H9 (cell line): ENCODE measurements around the gene PSAPL1. TPM values are rescaled to one million over a fixed set of nuclear protein-coding genes. Genes with fewer than 3 reads are reported as not detected.

ENCODE experiments used
- DNase-seq: peaks from one replicate; pipeline ENCODE4 v3.0.0-alpha.2; 2017
- H2AFZ ChIP-seq: one replicate; pipeline ENCODE4 v1.6.1; 2013; ENCODE audit warnings: mild to moderate bottlenecking, low read length, control low read depth, moderate library complexity
- H2AK5ac ChIP-seq: 2 replicates; pipeline ENCODE4 v1.6.1; 2013; ENCODE audit warnings: low read length, control low read depth, mixed read lengths; ENCODE audit not compliant: insufficient read length
- H2BK120ac ChIP-seq: one replicate; pipeline ENCODE4 v1.6.1; 2013; ENCODE audit warnings: low read depth, mild to moderate bottlenecking, low read length, control low read depth, inconsistent platforms; ENCODE audit not compliant: poor library complexity, severe bottlenecking
- H2BK12ac ChIP-seq: 2 replicates; pipeline ENCODE4 v1.6.1; 2013; ENCODE audit warnings: low read length, control low read depth, mixed read lengths, low read depth; ENCODE audit not compliant: insufficient read length
- H2BK15ac ChIP-seq: 2 replicates; pipeline ENCODE4 v1.6.1; 2013; ENCODE audit warnings: low read depth, low read length, control low read depth
- H2BK20ac ChIP-seq: one replicate; pipeline ENCODE4 v1.6.1; 2013; ENCODE audit warnings: low read depth, mild to moderate bottlenecking, low read length, control low read depth, inconsistent platforms; ENCODE audit not compliant: poor library complexity, severe bottlenecking
- H2BK5ac ChIP-seq: 2 replicates; pipeline ENCODE4 v1.6.1; 2013; ENCODE audit warnings: low read length, control low read depth, mixed read lengths; ENCODE audit not compliant: insufficient read length
- H3K14ac ChIP-seq: 2 replicates; pipeline ENCODE4 v1.6.1; 2013; ENCODE audit warnings: low read length, control low read depth; ENCODE audit not compliant: insufficient read depth
- H3K18ac ChIP-seq: 2 replicates; pipeline ENCODE4 v1.6.1; 2013; ENCODE audit warnings: low read depth, mild to moderate bottlenecking, mixed read lengths, low read length, control low read depth; ENCODE audit not compliant: insufficient read length
- H3K23ac ChIP-seq: 2 replicates; pipeline ENCODE4 v1.6.1; 2013; ENCODE audit warnings: low read length, control low read depth, mixed read lengths, low read depth; ENCODE audit not compliant: insufficient read length
- H3K23me2 ChIP-seq: 2 replicates; pipeline ENCODE4 v1.6.1; 2013; ENCODE audit warnings: low read depth, mild to moderate bottlenecking, mixed read lengths, low read length, control low read depth; ENCODE audit not compliant: insufficient read length, poor library complexity, severe bottlenecking
- H3K27ac ChIP-seq: 2 replicates; pipeline ENCODE4 v1.5.1; 2013; ENCODE audit warnings: low read length, control low read depth, mixed read lengths, low read depth; ENCODE audit not compliant: insufficient read length
- H3K27me3 ChIP-seq: 2 replicates; pipeline ENCODE4 v1.6.1; 2013; ENCODE audit warnings: low read length, control low read depth, inconsistent platforms; ENCODE audit not compliant: insufficient read depth
- H3K4ac ChIP-seq: 2 replicates; pipeline ENCODE4 v1.6.1; 2013; ENCODE audit warnings: low read depth, mild to moderate bottlenecking, control low read depth, inconsistent platforms, low read length, moderate library complexity
- H3K4me1 ChIP-seq: 2 replicates; pipeline ENCODE4 v1.6.1; 2013; ENCODE audit warnings: low read length, control low read depth, inconsistent platforms; ENCODE audit not compliant: insufficient read depth
- H3K4me2 ChIP-seq: 2 replicates; pipeline ENCODE4 v1.6.1; 2013; ENCODE audit warnings: low read length, control low read depth, mixed read lengths; ENCODE audit not compliant: insufficient read length, insufficient read depth
- H3K56ac ChIP-seq: 2 replicates; pipeline ENCODE4 v1.6.1; 2013; ENCODE audit warnings: low read depth, mild to moderate bottlenecking, mixed read lengths, low read length, control low read depth; ENCODE audit not compliant: insufficient read length
- H3K79me1 ChIP-seq: 2 replicates; pipeline ENCODE4 v1.6.1; 2013; ENCODE audit warnings: low read depth, mild to moderate bottlenecking, moderate library complexity, low read length, control low read depth, inconsistent platforms; ENCODE audit not compliant: insufficient read depth, poor library complexity, severe bottlenecking
- H3K79me2 ChIP-seq: 2 replicates; pipeline ENCODE4 v1.6.1; 2013; ENCODE audit warnings: low read length, control low read depth, inconsistent platforms; ENCODE audit not compliant: insufficient read depth
- H3K9ac ChIP-seq: 2 replicates; pipeline ENCODE4 v1.6.1; 2013; ENCODE audit warnings: low read length, control low read depth, mixed read lengths; ENCODE audit not compliant: insufficient read length; ENCODE audit errors: extremely low read depth
- H3K9me3 ChIP-seq: one replicate; pipeline ENCODE4 v1.6.1; 2013; ENCODE audit warnings: low read depth, low read length, inconsistent platforms; ENCODE audit not compliant: control insufficient read depth
- H3T11ph ChIP-seq: one replicate; pipeline ENCODE4 v1.6.1; 2013; ENCODE audit warnings: mild to moderate bottlenecking, low read length, control low read depth, inconsistent platforms
- H4K20me1 ChIP-seq: one replicate; pipeline ENCODE4 v1.6.1; 2013; ENCODE audit not compliant: control insufficient read depth, insufficient read length, insufficient read depth
- H4K5ac ChIP-seq: 2 replicates; pipeline ENCODE4 v1.6.1; 2013; ENCODE audit warnings: low read depth, mild to moderate bottlenecking, mixed read lengths, low read length, control low read depth; ENCODE audit not compliant: insufficient read length
- H4K8ac ChIP-seq: replicated peaks from 2 replicates; pipeline ENCODE4 v1.6.1; 2013; ENCODE audit warnings: low read length, control low read depth, mixed read lengths, low read depth; ENCODE audit not compliant: insufficient read length
- H4K91ac ChIP-seq: 2 replicates; pipeline ENCODE4 v1.6.1; 2013; ENCODE audit warnings: low read depth, mild to moderate bottlenecking, moderate library complexity, mixed read lengths, low read length, control low read depth; ENCODE audit not compliant: insufficient read length
- H3K27ac Mint-ChIP-seq, 3 experiments: 2 replicates in 2 of 3; 3 replicates in 1 of 3; pipeline ENCODE4 v1.8.0; 2020 to 2021; ENCODE audit warnings: mixed read lengths in 3 of 3, mild to moderate bottlenecking in 1 of 3, moderate library complexity in 1 of 3
- H3K27me3 Mint-ChIP-seq: 2 replicates; pipeline ENCODE4 v1.8.0; 2021; ENCODE audit warnings: low read depth, mild to moderate bottlenecking, moderate library complexity, mixed read lengths
- H3K36me3 Mint-ChIP-seq, 3 experiments: 2 replicates in 2 of 3; 3 replicates in 1 of 3; pipeline ENCODE4 v1.8.0; 2020 to 2021; ENCODE audit warnings: low read depth in 3 of 3, mixed read lengths in 3 of 3; ENCODE audit not compliant: insufficient read depth in 1 of 3
- H3K4me1 Mint-ChIP-seq, 2 experiments: 2 replicates each; pipeline ENCODE4 v1.8.0; 2020; ENCODE audit warnings: mixed read lengths in 2 of 2
- H3K4me3 Mint-ChIP-seq, 2 experiments: 2 replicates in 1 of 2; 3 replicates in 1 of 2; pipeline ENCODE4 v1.8.0; 2020 to 2021; ENCODE audit warnings: mild to moderate bottlenecking in 2 of 2, mixed read lengths in 2 of 2, moderate library complexity in 1 of 2
- H3K9me3 Mint-ChIP-seq, 2 experiments: 2 replicates in 1 of 2; 3 replicates in 1 of 2; pipeline ENCODE4 v1.8.0; 2020; ENCODE audit warnings: mild to moderate bottlenecking in 2 of 2, mixed read lengths in 2 of 2, moderate library complexity in 1 of 2
- WGBS: extraction: QIAGEN DNeasy Blood & Tissue Kit; methylation state at CpG from one replicate; pipeline ENCODE4 v1.1.7; 2013; ENCODE audit warnings: missing lambda C conversion rate, low lambda C conversion rate, mixed read lengths; ENCODE audit not compliant: insufficient read length; ENCODE audit errors: extremely low coverage; 5-methylcytosine and 5-hydroxymethylcytosine counted together
- total RNA-seq: library from RNA; stranded (reverse); gene quantifications from 2 replicates; pipeline ENCODE4 v1.2.1, GENCODE V29; 2021
- TF ChIP-seq, protein P1 (sequence below): fragments of 200-600 bp; sonication (generic); conservative IDR thresholded peaks from 3 replicates; pipeline ENCODE4 v1.8.0; 2021; ENCODE audit warnings: antibody characterized with exemption, mild to moderate bottlenecking

The PSAPL1 gene
- total RNA-seq, 1 experiment from 2014 or later: 0.04 TPM

- Histone ChIP-seq H4K20me1 (no peaks in the 10 kb centered on the region), H3K14ac (no peak overlapping the region), H3K56ac (no peak overlapping the region), H3K9me3 (no peaks in the 10 kb centered on the region), H3K4me1 (no peaks in the 10 kb centered on the region), H2BK12ac (no peak overlapping the region), H2BK120ac (no peak overlapping the region), H3K27ac (no peak overlapping the region), H2AK5ac (no peak overlapping the region), H3K23ac (no peak overlapping the region), H2AFZ (no peak overlapping the region), H3T11ph (no peak overlapping the region), H3K23me2 (peaks cover 3% of the 10 kb centered on the region), H3K4ac (no peak overlapping the region), H4K91ac (no peak overlapping the region), H3K18ac (no peak overlapping the region), H4K5ac (no peak overlapping the region), H2BK15ac (no peak overlapping the region), H3K79me2 (no peaks in the 10 kb centered on the region), H3K9ac (no peak overlapping the region), H2BK5ac (no peak overlapping the region), H3K79me1 (no peaks in the 10 kb centered on the region), H2BK20ac (no peak overlapping the region), H3K27me3 (peaks cover 22% of the 10 kb centered on the region), H3K4me2 (no peak overlapping the region), H4K8ac (no peak overlapping the region)
- peaks cover 74% of the 10 kb centered on the region for H3K27me3 Mint-ChIP-seq
- no peak overlapping the region for H3K27ac Mint-ChIP-seq
- no peak overlapping the region; a peak in 1 of 5 replicates for H3K4me3 Mint-ChIP-seq
- TF ChIP-seq, protein P1, sequence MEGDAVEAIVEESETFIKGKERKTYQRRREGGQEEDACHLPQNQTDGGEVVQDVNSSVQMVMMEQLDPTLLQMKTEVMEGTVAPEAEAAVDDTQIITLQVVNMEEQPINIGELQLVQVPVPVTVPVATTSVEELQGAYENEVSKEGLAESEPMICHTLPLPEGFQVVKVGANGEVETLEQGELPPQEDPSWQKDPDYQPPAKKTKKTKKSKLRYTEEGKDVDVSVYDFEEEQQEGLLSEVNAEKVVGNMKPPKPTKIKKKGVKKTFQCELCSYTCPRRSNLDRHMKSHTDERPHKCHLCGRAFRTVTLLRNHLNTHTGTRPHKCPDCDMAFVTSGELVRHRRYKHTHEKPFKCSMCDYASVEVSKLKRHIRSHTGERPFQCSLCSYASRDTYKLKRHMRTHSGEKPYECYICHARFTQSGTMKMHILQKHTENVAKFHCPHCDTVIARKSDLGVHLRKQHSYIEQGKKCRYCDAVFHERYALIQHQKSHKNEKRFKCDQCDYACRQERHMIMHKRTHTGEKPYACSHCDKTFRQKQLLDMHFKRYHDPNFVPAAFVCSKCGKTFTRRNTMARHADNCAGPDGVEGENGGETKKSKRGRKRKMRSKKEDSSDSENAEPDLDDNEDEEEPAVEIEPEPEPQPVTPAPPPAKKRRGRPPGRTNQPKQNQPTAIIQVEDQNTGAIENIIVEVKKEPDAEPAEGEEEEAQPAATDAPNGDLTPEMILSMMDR: no peak
- H3K4me1 Mint-ChIP-seq: peaks cover 34 to 40% of the 10 kb centered on the region in 2 experiments
- peaks cover 8 to 17% of the 10 kb centered on the region in 2 experiments for H3K9me3 Mint-ChIP-seq
- DNase-seq: peak; percentile 14
- H3K36me3 Mint-ChIP-seq: peaks cover 0 to 8% (median 0%) of the 10 kb centered on the region in 3 experiments; a peak in 2 of 7 replicates
- WGBS: no CpG with 5 or more reads among the region's 15 CpGs
Observed at GRCh38 chr4:7418131-7418943, 16.4 kb downstream of the PSAPL1 start.
